Hepatocyte (in vitro differentiated cells): ENCODE measurements around the gene CWH43.

Source experiments
- EZH2phosphoT487 ChIP-seq: fragments of 200-600 bp; sonication (generic); IDR thresholded peaks from one replicate; pipeline ENCODE4 v1.6.1; 2018; ENCODE audit warnings: antibody characterized with exemption, mild to moderate bottlenecking, low read depth, moderate library complexity; ENCODE audit not compliant: unreplicated experiment, severe bottlenecking
- TF ChIP-seq, protein P1 (sequence below): fragments of 200-600 bp; sonication (generic); IDR thresholded peaks from 2 replicates; pipeline ENCODE4 v1.5.1; 2016; ENCODE audit warnings: antibody characterized with exemption, mild to moderate bottlenecking; ENCODE audit not compliant: poor library complexity

DNA sequence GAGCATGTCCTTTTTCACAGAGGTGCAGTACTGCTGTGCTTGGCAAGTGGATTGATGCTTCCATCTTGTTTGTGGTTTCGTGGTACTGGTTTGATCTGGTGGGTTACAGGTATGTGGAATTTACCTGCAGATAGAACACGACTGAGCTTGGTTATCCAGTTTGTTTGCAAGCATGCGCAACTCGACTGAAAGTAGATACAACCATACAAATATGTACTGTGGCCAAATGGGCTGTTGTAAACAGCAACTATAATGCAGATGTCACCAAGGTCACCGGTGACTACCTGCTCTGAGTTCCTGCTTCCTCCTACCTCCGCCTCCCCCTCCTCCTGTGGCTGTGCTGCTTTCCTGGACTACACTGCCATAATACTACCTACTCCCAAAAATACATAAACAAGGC lies 12.4 kb downstream of the CWH43 start:
- TF ChIP-seq, protein P1, sequence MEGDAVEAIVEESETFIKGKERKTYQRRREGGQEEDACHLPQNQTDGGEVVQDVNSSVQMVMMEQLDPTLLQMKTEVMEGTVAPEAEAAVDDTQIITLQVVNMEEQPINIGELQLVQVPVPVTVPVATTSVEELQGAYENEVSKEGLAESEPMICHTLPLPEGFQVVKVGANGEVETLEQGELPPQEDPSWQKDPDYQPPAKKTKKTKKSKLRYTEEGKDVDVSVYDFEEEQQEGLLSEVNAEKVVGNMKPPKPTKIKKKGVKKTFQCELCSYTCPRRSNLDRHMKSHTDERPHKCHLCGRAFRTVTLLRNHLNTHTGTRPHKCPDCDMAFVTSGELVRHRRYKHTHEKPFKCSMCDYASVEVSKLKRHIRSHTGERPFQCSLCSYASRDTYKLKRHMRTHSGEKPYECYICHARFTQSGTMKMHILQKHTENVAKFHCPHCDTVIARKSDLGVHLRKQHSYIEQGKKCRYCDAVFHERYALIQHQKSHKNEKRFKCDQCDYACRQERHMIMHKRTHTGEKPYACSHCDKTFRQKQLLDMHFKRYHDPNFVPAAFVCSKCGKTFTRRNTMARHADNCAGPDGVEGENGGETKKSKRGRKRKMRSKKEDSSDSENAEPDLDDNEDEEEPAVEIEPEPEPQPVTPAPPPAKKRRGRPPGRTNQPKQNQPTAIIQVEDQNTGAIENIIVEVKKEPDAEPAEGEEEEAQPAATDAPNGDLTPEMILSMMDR, result no peak
- TF ChIP-seq EZH2phosphoT487, result no peak
